ENCODE measurements around the gene ASB3. TPM values are rescaled to one million over a fixed set of nuclear protein-coding genes. Genes with fewer than 3 reads are reported as not detected.
"Not testable (repeated sequence)": the region's sequence is repeated elsewhere in the genome, so short reads cannot be mapped to it uniquely, and the experiment has no call there.

The ASB3 gene
- total RNA-seq, 1 experiment from 2014 or later: 12.9 TPM

DNA sequence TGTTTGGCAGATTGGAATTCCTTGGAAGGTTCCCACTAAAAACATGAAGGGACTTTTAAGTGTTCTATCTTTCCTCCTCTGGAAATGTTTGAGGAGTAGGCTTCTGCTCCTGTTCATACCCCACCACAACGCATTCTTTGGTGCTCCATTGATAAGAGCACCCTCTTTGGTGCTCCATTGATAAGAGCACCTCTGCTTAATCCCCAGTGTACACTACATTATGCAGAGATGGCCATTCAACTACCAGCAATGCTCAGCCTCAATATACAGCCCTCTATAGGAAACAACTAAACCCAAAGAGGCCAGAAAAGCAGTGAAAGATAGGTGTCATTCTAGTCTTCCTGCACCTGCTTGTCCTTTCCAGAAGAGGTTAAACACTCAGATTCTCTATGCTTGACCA, 21.0 kb downstream of the ASB3 start:
- intact Hi-C loops (cut with micrococcal nuclease; ENCODE audit: unreplicated experiment): no loop called here
- H3K27ac ChIP-seq (ENCODE audit: low read length): no peak overlapping the region
- no peak overlapping the region for H3K4me3 ChIP-seq (ENCODE audit: low read depth in 2 of 2, low read length in 2 of 2)
- H3K36me3 ChIP-seq (ENCODE audit: control insufficient read depth, insufficient read depth, low read length): no peaks in the 10 kb centered on the region
- TF ChIP-seq, protein P1, sequence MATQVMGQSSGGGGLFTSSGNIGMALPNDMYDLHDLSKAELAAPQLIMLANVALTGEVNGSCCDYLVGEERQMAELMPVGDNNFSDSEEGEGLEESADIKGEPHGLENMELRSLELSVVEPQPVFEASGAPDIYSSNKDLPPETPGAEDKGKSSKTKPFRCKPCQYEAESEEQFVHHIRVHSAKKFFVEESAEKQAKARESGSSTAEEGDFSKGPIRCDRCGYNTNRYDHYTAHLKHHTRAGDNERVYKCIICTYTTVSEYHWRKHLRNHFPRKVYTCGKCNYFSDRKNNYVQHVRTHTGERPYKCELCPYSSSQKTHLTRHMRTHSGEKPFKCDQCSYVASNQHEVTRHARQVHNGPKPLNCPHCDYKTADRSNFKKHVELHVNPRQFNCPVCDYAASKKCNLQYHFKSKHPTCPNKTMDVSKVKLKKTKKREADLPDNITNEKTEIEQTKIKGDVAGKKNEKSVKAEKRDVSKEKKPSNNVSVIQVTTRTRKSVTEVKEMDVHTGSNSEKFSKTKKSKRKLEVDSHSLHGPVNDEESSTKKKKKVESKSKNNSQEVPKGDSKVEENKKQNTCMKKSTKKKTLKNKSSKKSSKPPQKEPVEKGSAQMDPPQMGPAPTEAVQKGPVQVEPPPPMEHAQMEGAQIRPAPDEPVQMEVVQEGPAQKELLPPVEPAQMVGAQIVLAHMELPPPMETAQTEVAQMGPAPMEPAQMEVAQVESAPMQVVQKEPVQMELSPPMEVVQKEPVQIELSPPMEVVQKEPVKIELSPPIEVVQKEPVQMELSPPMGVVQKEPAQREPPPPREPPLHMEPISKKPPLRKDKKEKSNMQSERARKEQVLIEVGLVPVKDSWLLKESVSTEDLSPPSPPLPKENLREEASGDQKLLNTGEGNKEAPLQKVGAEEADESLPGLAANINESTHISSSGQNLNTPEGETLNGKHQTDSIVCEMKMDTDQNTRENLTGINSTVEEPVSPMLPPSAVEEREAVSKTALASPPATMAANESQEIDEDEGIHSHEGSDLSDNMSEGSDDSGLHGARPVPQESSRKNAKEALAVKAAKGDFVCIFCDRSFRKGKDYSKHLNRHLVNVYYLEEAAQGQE (IDR thresholded peaks at IDR 0.05; ENCODE audit: insufficient read depth in 1 of 2, low read depth in 2 of 2, low read length in 1 of 2): no peak
- TF ChIP-seq, protein P2, sequence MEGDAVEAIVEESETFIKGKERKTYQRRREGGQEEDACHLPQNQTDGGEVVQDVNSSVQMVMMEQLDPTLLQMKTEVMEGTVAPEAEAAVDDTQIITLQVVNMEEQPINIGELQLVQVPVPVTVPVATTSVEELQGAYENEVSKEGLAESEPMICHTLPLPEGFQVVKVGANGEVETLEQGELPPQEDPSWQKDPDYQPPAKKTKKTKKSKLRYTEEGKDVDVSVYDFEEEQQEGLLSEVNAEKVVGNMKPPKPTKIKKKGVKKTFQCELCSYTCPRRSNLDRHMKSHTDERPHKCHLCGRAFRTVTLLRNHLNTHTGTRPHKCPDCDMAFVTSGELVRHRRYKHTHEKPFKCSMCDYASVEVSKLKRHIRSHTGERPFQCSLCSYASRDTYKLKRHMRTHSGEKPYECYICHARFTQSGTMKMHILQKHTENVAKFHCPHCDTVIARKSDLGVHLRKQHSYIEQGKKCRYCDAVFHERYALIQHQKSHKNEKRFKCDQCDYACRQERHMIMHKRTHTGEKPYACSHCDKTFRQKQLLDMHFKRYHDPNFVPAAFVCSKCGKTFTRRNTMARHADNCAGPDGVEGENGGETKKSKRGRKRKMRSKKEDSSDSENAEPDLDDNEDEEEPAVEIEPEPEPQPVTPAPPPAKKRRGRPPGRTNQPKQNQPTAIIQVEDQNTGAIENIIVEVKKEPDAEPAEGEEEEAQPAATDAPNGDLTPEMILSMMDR (IDR thresholded peaks at IDR 0.05): no peak
- TF ChIP-seq SIN3A (IDR thresholded peaks at IDR 0.05; ENCODE audit: borderline replicate concordance, insufficient read depth, low read depth, low read length) (no peak), POLR2AphosphoS5 (IDR thresholded peaks at IDR 0.05; ENCODE audit: low read depth, low read length) (no peak), TCF7L2 (IDR thresholded peaks at IDR 0.05; ENCODE audit: low read depth, low read length) (no peak)
- BruUV-seq (replicated peaks): no TSS peak
- H3K4me1 ChIP-seq (ENCODE audit: control insufficient read depth, insufficient read depth, low read length): peaks cover 12% of the 10 kb centered on the region
- H3K9me3 ChIP-seq (ENCODE audit: control insufficient read depth, insufficient read depth, low read depth, low read length): no peaks in the 10 kb centered on the region
- CTCF ChIA-PET: no interaction called here
- POLR2A ChIA-PET: no interaction called here
- in situ Hi-C loops (cut with HindIII; ENCODE audit: low pct_unique_long_range_greater_than_20kb, low sequenced_read_pairs): no loop called here
- no peak for ATAC-seq
- H3K27me3 ChIP-seq (ENCODE audit: control insufficient read depth, insufficient read depth, low read length): no peaks in the 10 kb centered on the region
- DNase-seq (ENCODE audit: low read depth, low spot score): no peak

DNA sequence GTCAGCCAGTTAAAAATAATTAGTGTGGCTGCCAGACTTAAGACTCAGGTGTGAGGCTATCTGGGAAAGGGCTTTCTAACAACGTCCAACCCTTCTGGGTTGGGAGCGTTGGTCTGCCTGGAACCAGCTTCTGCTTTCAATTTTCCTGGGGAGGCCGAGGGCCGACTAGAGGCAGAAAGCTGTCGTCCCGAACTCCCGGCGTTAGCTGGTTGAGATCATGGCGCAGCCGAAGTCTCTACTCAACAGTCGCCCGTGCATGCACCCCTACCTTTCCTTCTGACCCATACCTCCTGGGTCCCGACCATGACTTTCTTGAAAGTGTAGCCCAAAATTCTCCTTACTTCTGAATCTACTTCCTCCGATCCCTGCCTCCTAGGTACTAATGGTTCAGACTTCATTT, 29.5 kb downstream of the ASB3 start:
- BruUV-seq (replicated peaks); H3K27ac ChIP-seq (ENCODE audit: low read length); in situ Hi-C loops (cut with HindIII; ENCODE audit: low pct_unique_long_range_greater_than_20kb, low sequenced_read_pairs); H3K4me1 ChIP-seq (ENCODE audit: control insufficient read depth, insufficient read depth, low read length); H3K4me3 ChIP-seq (ENCODE audit: low read depth in 2 of 2, low read length in 2 of 2); ATAC-seq; CTCF ChIA-PET; intact Hi-C loops (cut with micrococcal nuclease; ENCODE audit: unreplicated experiment); H3K36me3 ChIP-seq (ENCODE audit: control insufficient read depth, insufficient read depth, low read length); H3K27me3 ChIP-seq (ENCODE audit: control insufficient read depth, insufficient read depth, low read length); POLR2A ChIA-PET; H3K9me3 ChIP-seq (ENCODE audit: control insufficient read depth, insufficient read depth, low read depth, low read length); DNase-seq (ENCODE audit: low read depth, low spot score): not testable (repeated sequence)

DNA sequence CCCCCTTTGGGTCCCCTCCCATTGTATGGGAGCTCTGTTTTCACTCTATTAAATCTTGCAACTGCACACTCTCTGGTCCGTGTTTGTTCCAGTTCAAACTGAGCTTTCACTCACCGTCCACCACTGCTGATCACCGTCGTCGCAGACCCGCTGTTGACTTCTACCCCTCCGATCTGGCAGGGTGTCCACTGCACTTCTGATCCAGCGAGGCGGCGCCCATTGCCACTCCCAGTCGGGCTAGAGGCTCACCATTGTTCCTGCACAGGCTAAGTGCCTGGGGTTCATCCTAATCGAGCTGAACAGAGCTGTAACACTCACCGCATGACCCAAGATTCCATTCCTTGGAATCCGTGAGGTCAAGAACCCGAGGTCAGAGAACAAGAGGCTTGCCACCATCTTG, 30.1 kb downstream of the ASB3 start:
- BruUV-seq (replicated peaks): no TSS peak

More for the DNA sequence above, 30.1 kb downstream of the ASB3 start:
- Histone ChIP-seq H3K4me1 (ENCODE audit: control insufficient read depth, insufficient read depth, low read length) (no peaks in the 10 kb centered on the region), H3K27me3 (ENCODE audit: control insufficient read depth, insufficient read depth, low read length) (no peaks in the 10 kb centered on the region), H3K36me3 (ENCODE audit: control insufficient read depth, insufficient read depth, low read length) (no peaks in the 10 kb centered on the region), H3K9me3 (ENCODE audit: control insufficient read depth, insufficient read depth, low read depth, low read length) (no peaks in the 10 kb centered on the region), H3K27ac (ENCODE audit: low read length) (no peak overlapping the region), H3K4me3 (ENCODE audit: low read depth in 2 of 2, low read length in 2 of 2) (no peak overlapping the region)
- DNase-seq (ENCODE audit: low read depth, low spot score): no peak
- no peak for ATAC-seq
- TF ChIP-seq, protein P1 (IDR thresholded peaks at IDR 0.05; ENCODE audit: insufficient read depth in 1 of 2, low read depth in 2 of 2, low read length in 1 of 2): no peak
- TF ChIP-seq, protein P2 (IDR thresholded peaks at IDR 0.05): no peak
- TF ChIP-seq POLR2AphosphoS5 (IDR thresholded peaks at IDR 0.05; ENCODE audit: low read depth, low read length) (no peak), TCF7L2 (IDR thresholded peaks at IDR 0.05; ENCODE audit: low read depth, low read length) (no peak), SIN3A (IDR thresholded peaks at IDR 0.05; ENCODE audit: borderline replicate concordance, insufficient read depth, low read depth, low read length) (no peak)
- POLR2A ChIA-PET: no interaction called here
- CTCF ChIA-PET: no interaction called here
- in situ Hi-C loops (cut with HindIII; ENCODE audit: low pct_unique_long_range_greater_than_20kb, low sequenced_read_pairs) (no loop called here), intact Hi-C loops (cut with micrococcal nuclease; ENCODE audit: unreplicated experiment) (no loop called here)

All from Panc1 (cell line).